Measurements from ENCODE around the gene TNFAIP8L2.
A peak's percentile ranks its signal among the peaks of the same experiment; 100 is the strongest.
"Not testable (repeated sequence)": the region's sequence is repeated elsewhere in the genome, so short reads cannot be mapped to it uniquely, and the experiment has no call there.

Gene TNFAIP8L2

DNA sequence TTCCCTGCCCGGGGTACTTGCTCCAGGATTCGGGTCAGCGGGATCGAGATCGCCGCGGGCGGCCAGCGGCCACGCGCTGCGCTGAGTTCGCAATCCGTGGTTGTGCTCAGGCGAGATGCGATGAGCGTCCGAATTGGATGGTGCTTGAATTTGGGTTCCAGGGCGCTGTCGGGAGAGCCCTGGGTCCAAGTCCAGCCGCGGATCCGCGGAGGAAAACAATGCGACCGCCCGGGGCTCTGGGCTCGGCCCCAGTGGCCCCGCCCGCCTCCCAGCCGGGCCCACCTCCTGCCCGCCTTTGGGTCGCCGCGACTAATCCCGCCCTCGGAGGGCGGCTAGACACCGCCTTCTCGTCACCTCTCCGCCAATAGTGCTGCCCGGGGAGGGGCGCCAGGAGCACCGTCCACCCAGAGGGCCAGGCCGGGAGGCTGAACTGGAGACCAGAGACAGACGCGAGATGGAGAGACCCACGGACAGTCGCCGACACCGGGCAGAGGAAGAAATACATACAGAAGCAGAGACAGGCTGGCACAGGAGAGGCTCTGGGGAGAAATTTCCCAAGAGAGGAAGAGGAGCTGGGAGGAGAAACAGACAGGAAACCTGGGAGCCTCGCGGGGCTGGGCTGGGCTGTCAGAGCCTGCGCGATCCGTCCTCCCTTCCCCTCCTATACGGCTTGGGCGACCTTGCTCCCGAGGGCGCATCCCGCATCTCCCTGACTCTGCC is 9.9 kb upstream of the TNFAIP8L2 start, which contains the start of gene SEMA6C:
Gene SEMA6C (minus strand): TSS at position 220 of the 720 bp plus-strand sequence. CDS start 4,010 bp downstream, outside the sequence.
- peak; percentile 86 to 87 for DNase-seq

DNA sequence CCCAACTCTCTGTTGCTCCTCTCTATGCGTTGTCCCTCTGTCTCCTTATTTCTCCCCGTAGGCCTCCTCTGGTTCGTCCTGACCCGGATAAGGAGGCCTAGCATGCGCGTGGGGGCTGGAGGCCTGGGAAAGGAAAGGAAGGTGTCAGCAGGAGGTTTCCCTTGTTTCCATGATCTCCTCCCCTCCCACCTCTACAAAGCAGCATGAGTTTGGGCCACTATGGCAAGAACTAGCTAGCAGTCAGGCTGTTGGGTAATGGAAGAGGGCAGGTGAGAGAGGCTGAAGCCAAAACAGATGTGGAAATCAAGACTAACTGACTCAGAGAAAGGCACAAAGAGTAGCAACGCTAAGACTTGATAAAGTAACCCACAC is 9.3 kb upstream of the TNFAIP8L2 start:
- no peak for DNase-seq

DNA sequence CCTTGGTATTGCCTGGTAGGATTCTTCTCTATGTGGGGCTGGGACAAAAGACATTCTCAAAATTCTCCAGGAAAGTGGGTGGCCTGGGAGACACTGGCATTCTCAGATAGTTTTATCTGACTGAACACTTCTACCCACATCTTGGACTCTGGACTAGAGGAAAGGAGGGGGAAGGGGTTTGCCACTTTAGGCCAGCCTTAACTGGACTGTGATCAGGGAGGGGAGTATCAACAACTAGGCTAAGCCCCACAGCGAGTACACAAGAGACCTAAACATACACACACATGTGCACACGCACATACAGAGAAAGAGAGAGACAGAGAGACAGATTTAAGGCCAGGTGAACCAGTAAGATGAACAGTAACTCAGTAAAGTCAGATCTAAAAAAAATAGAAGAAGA is 8.8 kb upstream of the TNFAIP8L2 start:
- DNase-seq, result no peak

- peak; percentile 57 to 61 for DNase-seq
These were observed 650 bp downstream of the TNFAIP8L2 start for GRCh38 chr1:151157067-151157531.

GRCh38 chr1:151158326-151158725 is 1.9 kb downstream of the TNFAIP8L2 start:
- no peak for DNase-seq

DNA sequence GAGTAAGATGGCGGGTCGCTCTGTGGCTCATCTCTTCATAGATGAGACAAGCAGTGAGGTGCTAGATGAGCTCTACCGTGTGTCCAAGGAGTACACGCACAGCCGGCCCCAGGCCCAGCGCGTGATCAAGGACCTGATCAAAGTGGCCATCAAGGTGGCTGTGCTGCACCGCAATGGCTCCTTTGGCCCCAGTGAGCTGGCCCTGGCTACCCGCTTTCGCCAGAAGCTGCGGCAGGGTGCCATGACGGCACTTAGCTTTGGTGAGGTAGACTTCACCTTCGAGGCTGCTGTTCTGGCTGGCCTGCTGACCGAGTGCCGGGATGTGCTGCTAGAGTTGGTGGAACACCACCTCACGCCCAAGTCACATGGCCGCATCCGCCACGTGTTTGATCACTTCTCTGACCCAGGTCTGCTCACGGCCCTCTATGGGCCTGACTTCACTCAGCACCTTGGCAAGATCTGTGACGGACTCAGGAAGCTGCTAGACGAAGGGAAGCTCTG is 2.4 kb downstream of the TNFAIP8L2 start:
- DNase-seq, result no peak

GRCh38 chr1:151159373-151159772 is 2.9 kb downstream of the TNFAIP8L2 start:
- no peak for DNase-seq

DNA sequence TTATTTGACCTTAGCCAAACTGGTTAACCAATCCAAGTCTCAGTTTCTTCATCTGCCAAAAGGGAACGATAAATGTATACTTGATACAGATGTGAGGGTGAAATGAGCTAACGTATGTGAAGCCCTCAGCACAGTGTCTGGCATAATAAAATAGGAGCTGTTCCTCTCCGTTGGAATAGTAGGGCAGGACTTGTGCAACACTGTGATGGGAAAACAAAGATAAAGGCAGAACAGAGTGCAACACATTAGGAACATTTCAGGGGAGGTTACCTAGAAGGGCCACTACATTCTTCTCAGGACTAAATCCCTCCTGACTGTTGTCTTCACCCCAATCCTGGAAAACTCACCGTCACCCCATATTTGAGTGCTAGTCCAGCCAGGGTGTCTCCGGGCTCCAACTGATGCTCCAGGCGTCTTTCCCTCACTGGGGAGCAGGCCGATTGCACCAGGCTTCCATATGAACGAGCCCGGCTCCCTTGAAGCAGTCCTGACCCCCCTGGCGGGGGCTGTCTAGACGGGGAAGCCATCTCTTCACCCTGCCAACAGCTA is 8.4 kb downstream of the TNFAIP8L2 start:
- no peak for DNase-seq

DNA sequence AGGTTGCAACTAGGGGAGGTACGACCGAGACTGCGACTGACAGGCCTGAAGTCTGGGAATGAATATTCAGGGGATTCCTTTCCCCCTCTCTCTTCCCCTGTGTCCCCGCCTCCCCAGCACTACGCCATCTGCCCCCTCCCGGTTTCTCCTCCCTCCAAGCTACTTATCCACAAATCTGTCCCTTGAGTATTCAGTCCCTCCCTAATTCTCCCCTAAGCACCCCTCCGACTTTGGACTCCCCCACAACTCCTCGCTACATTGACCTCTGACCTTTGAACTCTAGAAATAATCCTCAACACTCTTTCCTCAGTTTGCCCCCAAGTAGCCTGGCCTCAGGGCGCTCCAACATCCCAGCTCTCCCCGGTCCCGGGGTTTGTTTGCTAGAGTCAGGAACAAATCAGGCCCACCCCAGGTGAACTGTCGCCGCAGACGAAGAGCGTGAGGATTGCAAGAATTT is 8.9 kb downstream of the TNFAIP8L2 start:
- no peak for DNase-seq

GRCh38 chr1:151165738-151166504 is 9.5 kb downstream of the TNFAIP8L2 start, which contains the start of the genes LYSMD1 and SCNM1:
LYSMD1 (minus strand) TSS chr1:151165902; CDS start chr1:151165258, 644 bp downstream.
SCNM1 (plus strand) TSS chr1:151166144; CDS start chr1:151166153, 9 bp downstream.
- DNase-seq, result peak; percentile 97 to 98

GRCh38 chr1:151166505-151166956 is 10.1 kb downstream of the TNFAIP8L2 start:
- no peak for DNase-seq

DNA sequence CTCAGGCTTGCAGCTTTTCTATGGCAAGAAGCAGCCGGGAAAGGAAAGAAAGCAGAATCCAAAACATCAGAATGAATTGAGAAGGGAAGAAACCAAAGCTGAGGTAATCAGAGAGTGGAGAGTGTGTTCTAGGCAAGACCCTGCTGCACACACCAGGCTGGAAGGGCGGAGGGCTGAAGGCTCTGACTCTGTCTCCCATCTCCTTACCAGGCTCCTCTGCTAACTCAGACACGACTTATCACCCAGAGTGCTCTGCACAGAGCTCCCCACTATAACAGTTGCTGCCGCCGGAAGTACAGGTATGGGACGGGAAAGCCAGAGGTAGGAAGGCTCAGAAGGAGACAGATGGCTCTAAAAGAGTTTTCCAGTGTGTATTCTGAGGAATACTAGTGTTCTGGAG is 10.7 kb downstream of the TNFAIP8L2 start:
- DNase-seq, result no peak

- DNase-seq, result no peak
These were observed 14.7 kb downstream of the TNFAIP8L2 start for GRCh38 chr1:151171190-151171589.

DNA sequence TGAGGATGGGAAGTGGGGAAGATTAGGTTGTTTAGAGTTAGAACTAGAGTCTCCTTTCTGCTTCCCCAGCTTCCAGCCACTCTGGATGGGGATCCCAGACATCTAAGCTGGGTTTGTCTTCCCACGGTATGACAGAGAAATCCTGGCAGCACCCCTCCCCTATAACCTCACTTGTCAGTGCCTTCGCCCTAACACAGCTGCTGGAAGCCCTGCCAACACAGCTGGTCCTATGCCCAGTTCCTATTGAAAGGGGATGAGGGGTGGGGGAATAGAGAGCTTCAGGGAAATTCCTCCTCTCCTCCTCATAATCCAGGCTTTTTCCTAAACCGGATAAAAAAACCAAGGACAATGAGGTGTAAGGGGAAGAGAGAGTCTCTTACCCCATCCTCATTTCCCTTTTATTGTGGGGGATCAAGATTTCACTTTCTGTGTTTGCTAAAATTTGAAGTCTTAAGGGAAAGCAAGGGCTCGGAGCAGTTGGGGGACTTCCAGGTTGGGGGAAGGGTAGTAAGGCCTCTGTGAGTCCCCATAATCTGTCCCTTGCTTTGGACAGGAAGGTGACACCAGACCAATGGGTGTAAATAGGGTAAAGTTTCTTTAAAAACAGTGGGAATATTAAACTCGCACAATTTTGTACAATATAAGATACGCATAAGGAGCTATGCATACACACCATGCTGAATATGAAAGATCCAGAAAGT is 18.7 kb downstream of the TNFAIP8L2 start:
- no peak for DNase-seq

DNA sequence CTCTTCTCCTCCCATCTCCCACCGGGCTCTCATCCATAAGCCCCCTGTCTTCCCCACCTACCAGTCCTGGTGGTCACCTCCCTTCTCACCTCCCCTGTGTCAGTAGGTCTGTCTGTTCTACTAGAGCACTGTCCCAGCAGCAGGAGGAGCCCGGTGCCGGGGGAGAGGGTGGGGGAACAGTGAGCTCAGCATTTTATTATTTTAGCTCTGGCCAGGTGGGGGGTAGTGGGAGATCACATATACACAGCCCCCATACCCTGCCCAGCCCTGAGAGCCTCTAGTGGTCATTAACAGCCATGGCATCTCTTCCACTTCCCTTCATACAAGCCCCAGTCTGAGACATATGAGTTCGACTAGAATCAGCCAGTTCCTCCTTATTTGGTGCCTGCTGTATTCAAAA is 19.4 kb downstream of the TNFAIP8L2 start, which contains the start of gene TMOD4:
Gene TMOD4 (minus strand): TSS at position 119 of the 400 bp plus-strand sequence. CDS start 1,106 bp downstream, outside the sequence.
- no peak for DNase-seq

DNA sequence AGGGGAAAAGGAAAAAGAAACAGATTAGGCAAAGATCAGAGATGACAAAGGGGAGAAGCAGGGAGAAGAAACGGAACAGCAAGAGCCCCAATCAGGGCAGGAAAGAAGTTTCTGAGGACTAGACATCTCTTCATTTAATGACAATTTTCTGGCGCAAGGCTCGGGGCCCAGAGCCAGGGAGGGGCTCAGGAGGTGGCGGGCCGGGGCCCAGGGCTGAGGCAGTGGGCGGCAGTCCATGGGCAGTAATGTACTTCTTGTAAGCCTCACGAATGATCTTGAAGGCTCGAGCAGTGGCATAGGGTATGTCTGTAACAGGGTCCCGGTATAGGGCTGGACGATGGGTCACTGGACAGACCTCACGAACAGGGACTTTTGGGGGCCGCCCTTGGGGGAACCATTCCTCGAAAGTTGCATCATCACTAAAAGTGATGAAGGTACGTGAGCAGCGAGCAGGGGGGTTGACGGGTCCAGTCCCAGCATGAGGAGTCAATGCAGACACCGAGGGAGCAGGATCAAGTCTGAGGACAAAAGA is 20.1 kb downstream of the TNFAIP8L2 start:
- no peak for DNase-seq

GRCh38 chr1:151184211-151184610 is 27.8 kb downstream of the TNFAIP8L2 start:
- no peak for DNase-seq

DNA sequence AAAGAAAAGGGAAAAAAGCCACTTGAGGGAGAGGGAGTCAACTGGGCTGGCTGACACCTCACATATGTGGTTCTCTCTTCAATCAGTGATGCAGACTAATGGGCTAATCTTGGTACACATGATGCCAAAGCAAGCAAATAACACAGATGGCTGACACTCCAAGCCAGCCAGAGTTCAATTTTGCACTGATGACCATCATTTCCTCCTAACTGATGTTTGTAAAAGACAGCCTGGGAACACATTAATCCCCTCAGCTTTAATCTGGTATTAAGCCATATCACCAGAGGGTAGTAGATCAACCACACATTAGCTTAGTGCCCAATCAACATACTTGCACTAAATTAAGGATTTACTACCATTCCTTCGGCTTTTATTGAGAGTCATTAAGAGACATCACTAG is 30.8 kb downstream of the TNFAIP8L2 start:
- DNase-seq, result no peak

DNA sequence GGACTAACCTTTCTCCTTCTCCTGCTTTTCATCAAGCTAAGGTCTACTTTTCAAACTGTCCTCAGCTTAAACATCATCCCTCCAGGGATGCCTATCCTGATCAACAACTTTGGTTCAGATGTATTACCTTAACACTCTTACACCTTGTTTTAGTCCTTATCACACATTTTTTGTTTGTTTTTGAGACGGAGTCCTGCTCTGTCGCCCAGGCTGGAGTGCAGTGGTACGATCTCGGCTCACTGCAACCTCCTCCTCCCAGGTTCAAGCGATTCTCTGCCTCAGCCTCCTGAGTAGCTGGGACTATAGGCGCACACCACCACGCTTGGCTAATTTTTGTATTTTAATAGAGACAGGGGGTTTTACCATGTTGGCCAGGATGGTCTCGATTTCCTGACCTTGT is 32.2 kb downstream of the TNFAIP8L2 start:
- DNase-seq, result not testable (repeated sequence)

- peak; percentile 85 to 86 for DNase-seq
These were observed 33.4 kb downstream of the TNFAIP8L2 start, which contains the start of gene VPS72 for GRCh38 chr1:151189637-151190445. VPS72 (minus strand) TSS chr1:151190197; CDS start chr1:151190121, 76 bp downstream.

DNA sequence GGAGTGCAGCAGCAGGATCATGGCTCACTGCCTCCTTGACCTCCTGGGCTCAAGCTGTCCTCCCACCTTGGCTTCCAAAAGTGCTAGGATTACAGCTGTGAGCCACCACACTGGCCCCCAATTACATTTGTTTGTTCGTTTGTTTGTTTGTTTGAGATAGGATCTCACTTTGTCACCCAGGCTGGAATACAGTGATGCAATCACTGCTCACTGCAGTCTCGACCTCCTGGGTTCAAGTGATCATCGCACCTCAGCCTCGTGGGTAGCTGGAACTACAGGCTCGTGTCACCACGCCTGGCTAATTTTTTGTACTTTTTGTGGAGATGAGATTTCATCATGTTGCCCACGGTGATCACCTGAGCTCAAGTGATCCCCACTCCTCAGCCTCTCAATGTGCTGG is 35.6 kb downstream of the TNFAIP8L2 start:
- DNase-seq, result no peak

All from CD4-positive, alpha-beta T cell treated with Interleukin-1 beta for 1 hour (primary cell).